ENCODE measurements around the gene COBL. TPM values are rescaled to one million over a fixed set of nuclear protein-coding genes. Genes with fewer than 3 reads are reported as not detected.

Gene COBL
- polyA plus RNA-seq, 3 donors = 19.1 to 26.0 (median 22.4) TPM

DNA sequence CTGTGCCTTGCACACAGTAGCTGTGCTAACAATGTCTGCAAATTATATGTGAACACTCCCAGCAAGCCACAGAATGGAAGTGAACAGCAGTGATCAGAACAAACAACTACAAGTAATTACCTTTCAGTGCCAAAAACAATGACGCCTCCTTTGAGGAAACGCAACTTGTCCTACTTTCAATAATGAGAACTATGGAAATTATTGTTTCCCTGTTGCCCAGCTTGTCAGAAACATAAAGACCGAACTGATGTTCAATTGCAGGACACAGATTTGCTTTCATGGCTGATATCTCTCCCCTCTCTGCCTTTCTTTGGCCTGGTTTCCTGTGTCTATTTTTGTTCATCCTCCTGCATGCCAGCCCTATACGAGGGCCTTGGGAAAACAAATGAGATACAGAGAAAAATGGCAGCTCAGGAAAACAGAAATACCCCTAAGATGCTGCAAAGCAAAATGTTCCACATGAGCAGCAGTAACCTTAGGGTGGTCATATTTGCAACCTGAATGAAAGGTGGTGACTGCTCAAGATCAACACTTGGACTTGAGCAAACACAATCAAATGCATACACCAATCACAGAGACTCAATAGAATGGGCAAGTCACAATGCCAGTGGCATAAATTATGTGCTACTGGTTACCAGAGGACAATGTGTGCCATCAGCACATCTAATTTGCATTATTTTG, 26.8 kb downstream of the COBL start:
- DNase-seq (ENCODE audit: extremely low read depth in 1 of 11, low read depth in 9 of 11, low spot score in 4 of 11) = no peak

DNA sequence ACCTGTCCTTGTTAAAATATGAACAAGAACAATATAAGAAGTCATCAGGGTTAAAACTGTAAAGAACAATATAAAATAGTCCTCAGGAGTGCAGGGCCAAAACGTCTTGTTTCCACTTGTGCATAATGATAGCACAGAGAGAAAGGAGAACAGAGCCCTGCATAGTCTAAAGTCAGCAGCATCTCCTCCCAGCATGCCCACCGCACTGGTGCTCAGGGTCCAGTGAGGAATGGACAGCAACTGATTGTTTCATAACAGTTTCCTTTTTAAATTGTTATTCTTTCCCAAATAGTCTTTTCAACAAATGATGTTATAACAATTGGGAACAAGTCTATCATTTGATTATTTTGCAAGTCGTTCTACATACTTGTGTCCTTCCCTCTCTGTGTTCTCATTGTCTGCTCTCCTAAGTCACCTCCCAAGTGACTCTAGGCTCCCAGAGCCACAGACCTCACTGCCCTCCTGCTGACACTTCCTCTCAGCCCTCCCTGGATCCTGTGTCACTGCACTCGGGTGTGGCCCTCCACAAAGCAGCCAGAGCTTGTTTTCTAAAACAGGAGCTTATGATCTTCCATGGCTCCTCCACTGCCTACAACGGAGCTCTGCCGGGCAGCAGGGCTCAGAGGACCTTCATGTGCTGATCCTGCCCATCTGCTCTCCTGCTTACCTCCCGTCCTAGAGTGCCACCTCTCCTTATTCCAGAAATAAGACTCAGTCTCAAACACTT, 27.6 kb downstream of the COBL start:
- DNase-seq (ENCODE audit: extremely low read depth in 1 of 11, low read depth in 9 of 11, low spot score in 4 of 11) = no peak

DNA sequence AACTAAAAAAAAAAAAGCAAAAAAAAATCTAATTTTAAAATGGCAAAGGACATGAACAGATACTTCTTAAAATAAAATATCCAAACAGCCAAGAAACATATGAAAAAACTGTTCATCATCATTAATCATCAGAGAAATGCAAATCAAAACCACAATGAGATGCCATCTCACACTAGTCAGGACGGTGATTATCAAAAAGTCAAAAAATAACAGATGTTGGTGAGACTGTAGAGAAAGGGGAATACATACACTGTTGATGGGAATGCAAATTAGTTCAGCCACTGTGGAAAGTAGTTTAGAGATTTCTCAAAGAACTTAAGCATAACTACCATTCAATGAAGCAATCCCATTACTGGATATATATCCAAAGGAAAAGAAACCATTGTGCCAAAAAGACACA, 30.2 kb downstream of the COBL start:
- no peak for DNase-seq (ENCODE audit: extremely low read depth in 1 of 11, low read depth in 9 of 11, low spot score in 4 of 11)

DNA sequence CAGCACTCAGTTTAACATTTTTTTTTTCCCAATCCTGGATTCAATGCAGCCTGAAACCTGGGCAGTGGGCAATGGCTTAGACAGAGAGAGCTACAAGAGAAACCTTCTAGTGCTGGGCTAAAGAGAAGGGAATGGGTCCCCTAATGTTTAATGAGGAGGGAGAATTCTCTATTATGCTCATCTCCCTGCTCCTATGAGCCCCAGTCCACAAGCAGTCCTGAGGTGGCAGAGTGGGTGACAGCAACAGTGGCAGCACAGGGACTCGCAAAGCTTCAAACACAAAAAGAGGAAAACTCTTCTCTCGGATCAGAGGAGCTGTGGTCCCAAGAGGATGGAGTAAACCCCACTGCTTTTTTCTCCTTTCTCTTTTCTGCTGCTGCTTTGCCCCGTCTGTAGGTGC, 36.5 kb downstream of the COBL start:
- no peak for DNase-seq (ENCODE audit: extremely low read depth in 1 of 11, low read depth in 9 of 11, low spot score in 4 of 11)

DNA sequence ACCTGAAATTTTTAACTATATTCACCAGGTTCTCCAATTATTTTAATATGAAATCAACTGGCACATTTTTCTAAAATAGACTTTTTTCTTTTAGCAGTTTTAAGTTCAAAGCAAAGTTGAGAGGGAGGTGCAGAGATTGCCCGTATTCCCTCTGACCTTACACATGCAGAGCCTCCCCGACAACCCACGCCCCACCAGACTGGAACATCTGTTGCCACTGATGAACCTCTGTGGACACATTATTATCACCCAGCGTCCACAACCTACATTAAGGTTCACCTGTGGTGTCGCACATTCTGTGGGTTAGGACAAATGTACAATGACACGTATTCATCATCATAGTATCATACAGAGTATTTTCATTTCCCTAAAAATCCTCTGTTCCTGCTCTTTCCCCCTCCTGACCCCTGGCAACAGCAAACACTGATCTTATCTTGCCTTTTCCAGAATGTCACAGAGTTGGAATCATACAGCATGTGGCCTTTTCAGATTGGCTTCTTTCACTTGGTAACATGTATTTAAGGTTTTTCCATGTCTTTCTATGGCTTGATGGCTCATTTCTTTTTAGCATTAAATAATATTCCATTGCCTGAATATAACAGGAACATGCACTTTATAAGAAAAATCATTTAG, 37.1 kb downstream of the COBL start:
- DNase-seq (ENCODE audit: extremely low read depth in 1 of 11, low read depth in 9 of 11, low spot score in 4 of 11) = no peak

DNA sequence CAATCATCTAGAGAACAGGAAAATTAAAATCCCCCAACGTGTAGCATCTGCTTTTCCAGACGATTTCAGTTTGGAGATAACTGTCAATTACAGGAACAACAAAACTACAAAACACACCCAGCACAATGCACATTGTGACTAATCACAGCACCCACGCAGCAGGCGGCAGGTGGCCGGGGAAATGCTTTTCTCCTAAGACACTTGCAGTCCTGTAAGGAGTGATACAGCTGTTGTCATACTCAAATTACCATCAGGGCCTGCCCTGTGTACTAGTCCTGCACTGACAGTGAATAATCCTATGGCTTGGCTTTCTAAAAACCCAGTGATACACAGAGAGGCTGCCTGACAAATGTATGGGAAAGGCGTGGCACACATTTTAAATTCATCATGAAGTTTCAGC, 37.8 kb downstream of the COBL start:
- DNase-seq (ENCODE audit: extremely low read depth in 1 of 11, low read depth in 9 of 11, low spot score in 4 of 11) = no peak

DNA sequence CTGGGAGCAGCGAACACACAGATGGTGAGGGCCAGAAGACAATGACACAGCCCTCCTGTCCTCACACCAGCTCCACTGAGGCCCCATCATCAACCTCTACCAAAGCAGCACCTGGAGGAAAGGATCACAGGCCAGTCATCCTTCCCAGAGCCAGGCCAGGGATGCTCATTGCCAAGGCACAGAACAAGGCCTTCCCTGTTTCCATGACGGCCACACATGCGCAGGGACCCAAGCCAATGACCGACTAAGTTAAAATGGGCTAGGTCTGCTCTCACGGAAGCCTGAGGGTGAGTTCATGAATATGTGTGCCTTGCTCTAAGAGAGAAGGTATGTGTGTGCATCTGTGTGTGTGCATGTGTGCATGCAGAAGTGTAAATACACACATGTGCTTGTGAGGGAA, 39.6 kb downstream of the COBL start:
- no peak for DNase-seq (ENCODE audit: extremely low read depth in 1 of 11, low read depth in 9 of 11, low spot score in 4 of 11)

DNA sequence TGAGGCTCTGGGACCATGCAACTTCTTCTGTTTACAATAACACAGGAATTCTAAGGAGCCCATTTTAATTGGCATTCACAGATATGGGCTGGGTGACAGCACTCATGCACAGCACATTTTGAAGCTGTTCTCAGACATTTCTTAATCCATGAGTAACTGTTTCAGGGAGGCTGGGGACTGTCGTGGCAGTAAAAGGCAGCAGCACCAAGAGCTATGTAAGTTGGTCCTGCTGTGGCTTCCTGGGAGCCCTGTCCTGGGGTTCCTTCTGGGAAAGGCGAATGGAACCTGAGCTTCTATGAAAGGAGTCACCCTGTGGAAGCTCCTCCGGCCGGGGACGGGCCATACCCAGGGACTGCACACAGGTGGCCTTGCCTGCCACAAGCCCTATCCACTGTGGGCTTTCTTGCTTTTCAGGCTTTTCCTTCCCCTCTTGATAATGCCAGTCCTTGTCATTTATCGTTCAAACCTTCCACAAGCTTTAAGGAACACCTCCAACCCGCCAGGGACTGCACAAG, 40.5 kb downstream of the COBL start:
- DNase-seq (ENCODE audit: extremely low read depth in 1 of 11, low read depth in 9 of 11, low spot score in 4 of 11) = no peak

DNA sequence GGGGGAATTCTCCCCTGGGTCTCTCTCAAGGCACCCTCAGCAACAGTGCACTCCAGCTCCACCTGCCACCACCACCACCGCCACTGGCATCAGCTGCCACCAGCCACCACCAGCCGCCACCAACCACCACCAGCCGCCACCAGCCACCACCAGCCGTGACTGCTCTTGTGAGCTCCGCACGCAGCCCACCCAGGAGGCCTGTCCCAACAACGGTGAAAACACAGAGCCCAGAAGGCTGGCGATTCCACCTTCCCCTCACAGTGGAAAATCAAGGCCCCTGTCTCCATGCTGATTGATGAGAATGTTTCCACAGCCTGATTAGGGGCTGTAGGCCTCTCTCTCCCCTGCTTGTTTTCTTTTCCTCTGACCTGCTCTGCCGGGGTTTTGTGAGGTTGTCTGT, 41.1 kb downstream of the COBL start:
- no peak for DNase-seq (ENCODE audit: extremely low read depth in 1 of 11, low read depth in 9 of 11, low spot score in 4 of 11)

DNA sequence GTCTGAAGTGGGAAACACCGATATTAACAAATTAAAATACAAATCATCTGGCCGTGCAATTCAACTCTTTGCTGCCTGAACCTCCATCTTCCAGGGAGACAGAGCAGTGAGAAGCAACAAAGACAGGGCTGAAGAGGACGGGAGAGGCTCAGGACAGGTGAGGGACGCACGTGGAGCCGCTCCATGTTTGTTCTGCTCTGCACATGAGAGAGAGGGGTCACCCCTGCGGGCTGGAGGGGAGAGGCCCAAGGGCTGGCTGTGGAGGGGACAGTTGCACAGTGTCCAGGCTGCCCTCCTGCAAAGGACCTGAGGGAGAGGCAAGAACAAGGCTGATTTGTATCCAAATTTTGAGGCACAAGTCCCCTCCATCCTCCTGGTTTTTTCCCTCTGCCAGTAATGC, 41.7 kb downstream of the COBL start:
- no peak for DNase-seq (ENCODE audit: extremely low read depth in 1 of 11, low read depth in 9 of 11, low spot score in 4 of 11)

DNA sequence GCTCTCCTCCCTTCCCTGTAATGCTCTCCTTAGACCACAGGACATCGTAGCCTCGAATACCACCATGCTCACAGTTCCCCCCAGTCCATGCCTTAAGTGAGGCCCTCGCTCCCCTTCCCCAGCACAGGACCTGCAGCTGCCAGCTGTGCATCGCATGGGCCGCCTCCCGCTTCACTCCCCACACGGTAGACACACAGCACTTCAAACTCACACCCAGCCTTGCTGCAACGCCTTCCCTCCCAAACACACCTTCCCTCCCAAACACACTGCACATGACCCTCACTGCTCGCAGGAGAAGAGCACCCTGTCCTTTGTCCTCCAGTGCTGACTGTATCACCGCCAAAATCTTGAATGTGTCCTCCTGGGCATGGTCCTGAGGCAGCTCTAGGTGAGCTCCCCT, 42.6 kb downstream of the COBL start:
- no peak for DNase-seq (ENCODE audit: extremely low read depth in 1 of 11, low read depth in 9 of 11, low spot score in 4 of 11)

DNA sequence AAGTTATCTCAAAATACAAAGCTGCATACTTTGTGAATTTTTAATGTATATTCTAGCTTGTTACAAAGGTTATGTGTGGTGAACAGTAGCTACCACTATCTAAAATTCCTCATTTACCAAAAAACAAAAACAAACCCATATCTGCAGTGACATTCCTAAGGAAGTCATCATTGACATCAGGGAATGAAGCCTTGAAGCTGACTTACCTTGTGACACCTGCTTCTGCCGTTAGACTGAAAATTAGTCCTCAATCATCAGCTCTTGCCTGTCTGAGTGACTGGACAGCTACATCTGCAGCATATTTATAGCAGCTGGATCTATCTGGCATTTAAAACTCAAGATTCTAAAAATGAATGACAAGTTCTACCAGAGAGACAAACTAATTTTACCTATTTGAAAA, 43.2 kb downstream of the COBL start:
- DNase-seq (ENCODE audit: extremely low read depth in 1 of 11, low read depth in 9 of 11, low spot score in 4 of 11) = no peak

DNA sequence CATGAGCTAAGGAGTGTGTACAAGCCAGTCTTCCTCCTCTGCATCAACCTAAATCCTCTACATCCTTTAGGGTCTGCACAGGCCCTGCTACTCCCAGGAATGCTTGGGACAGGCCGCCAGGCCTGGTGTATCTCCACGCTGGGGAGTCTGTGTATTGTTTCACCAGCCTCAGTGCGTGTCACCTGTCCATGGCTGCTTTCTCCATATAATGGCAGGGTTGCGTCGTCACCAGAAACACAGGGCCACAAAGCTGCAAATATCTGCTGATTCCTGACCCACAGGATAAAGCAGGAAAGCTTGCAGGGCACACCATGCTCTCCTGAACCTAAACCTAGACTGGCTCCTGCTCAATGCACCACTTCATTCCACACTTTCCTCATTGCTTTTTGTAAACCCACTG, 45.6 kb downstream of the COBL start:
- DNase-seq (ENCODE audit: extremely low read depth in 1 of 11, low read depth in 9 of 11, low spot score in 4 of 11) = no peak

DNA sequence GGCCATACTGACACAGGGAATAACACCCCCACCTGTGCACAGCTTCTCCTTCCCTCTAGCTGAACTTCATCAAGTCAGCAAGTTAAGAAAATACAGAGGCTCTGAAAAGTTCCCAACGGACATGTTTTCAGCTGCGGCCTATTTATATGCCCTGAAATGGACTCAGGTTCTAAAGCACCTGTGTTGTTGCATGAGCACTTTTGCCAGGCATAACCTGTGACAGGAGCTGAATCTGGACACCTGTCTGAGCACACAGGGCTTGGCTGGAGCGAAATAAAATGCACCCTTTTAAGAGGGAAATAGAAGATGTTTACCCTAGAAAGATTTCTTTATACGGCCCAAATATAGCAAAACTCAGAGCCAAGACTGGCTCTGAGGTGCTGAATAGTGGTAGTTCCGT, 46.7 kb downstream of the COBL start:
- no peak for DNase-seq (ENCODE audit: extremely low read depth in 1 of 11, low read depth in 9 of 11, low spot score in 4 of 11)

DNA sequence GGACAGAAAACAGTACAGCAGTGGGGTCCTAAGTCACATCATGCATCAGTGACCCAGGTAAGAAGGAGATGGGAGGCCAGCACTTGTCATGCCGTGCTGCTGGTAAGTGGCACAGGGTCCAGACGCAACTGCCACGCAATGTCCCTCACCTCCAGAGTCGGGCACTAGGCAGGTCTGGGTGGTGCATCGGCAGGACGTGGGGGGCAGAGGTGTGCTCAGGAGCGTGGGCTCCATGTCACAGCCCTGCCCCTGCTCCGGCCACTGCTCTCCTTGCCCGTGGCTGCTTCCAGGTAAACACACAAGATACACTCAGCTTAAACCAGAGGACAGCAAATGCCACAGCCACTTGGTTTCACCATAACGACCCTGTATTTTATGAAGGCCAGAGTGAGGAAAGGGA, 47.3 kb downstream of the COBL start:
- no peak for DNase-seq (ENCODE audit: extremely low read depth in 1 of 11, low read depth in 9 of 11, low spot score in 4 of 11)

DNA sequence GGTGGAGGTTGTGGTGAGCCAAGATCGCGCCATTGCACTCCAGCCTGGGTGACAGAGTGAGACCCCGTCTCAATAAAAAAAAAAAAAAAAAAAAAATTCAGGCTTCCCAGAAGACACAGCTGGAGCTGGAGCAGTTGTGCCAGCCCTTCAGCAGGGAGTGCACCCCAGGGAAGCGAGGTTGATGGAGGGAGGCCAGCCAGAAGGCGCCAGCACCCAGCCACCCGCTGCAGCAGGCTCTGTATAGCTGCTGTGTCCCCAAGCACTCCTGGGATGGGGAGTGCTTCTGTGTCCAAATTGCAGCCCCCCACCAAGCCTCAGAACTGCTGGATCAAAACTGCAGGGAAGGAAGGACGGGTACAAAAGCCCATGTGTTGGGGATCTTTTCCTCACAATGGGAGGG, 47.8 kb downstream of the COBL start:
- DNase-seq (ENCODE audit: extremely low read depth in 1 of 11, low read depth in 9 of 11, low spot score in 4 of 11) = no peak

DNA sequence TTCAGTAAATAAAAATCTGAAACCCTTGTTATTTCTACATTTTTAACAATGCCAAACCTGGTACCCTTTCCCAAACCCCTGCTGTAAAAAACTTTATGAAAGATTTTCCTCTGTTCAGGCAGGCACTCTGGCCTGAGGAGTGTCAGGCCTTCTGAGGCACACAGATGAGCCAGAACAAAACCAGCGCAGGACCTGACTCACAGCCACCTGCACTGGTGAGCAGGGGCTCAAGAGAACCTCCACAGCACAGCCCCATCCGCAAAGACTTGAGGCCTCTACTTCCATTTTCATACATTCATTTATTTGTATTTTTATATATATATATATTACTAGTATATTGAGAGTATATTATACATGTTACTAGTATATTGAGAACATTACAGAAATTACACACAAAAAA, 49.4 kb downstream of the COBL start:
- no peak for DNase-seq (ENCODE audit: extremely low read depth in 1 of 11, low read depth in 9 of 11, low spot score in 4 of 11)

DNA sequence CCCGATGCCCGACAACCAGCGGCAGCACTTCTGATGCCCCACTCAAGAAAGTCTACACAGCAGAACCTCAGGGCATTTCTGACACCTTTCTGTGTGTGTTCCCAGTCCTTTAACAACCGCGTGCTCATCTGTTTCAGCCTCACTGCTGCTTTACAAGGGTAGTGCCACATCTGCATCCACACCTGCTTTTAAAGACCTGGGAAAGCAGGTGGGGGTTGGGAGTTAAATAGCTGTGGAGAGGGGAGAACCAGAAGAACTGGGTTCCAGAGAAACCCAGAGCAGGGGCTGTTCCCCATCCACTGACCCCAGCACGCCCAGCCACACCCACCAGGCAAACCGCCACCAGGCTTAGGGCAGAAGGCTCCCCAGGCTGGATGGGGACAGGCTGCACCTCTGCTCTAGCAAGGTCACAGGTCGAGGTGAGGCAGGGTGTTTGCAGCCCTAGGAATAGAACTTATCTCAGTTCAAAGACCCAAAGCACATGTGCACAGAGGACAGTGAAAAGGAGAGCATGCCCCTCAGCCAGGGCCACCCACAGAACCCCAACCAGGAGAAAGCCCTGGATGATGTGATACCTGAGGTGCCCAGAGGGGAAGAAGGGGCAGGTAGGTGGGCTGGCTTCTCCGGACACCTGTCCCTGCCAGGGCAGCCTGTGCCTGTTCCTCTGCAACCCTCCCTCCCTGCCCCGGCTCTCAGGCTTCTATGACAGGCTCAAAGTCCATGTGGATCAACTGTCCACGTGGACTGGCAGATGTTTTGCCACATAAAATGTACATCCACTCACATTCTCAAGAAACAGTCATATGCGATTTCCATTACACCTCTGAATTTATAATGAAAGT, 51.3 kb downstream of the COBL start:
- no peak for DNase-seq (ENCODE audit: extremely low read depth in 1 of 11, low read depth in 9 of 11, low spot score in 4 of 11)

DNA sequence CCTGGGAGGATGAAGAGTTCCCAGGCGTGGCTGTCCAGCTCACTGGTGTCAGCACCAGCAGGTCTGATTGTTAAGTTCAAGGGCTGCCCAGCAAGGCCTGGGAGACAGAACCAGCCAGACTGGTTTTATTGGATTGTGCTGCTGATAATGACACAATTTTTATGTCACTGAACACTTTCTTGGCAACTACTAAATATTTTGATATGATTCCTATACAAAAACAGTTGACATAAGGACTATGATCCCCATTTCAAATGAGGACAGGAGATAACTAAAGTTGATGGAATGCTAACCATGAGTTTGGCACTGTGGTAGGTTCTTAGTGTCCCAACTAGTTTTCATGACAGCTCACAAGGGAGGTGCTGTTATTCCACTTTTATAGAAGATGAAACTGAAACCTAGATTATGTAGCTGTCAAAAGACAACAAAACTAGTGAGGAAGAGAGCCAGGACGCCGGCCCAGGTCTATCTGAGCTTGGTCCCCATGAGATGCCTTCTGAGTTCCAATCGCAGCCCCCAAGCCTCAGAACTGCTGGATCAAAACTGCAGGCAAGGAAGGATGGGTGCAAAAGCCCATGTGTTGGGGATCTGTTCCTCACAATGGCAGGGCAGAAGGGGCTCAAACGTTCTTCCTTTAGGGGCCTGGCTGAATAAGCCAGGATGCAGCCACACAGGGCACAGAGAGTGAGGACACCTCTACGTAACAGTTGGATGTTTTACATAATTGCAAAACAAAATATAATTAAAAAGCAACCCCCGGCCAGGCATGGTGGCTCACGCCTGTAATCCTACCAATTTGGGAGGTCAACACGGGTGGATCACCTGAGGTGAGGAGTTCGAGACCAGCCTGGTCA, 52.8 kb downstream of the COBL start:
- DNase-seq (ENCODE audit: extremely low read depth in 1 of 11, low read depth in 9 of 11, low spot score in 4 of 11) = peak in 2 of 11 donors; percentile 20 to 43
